Liver (tissue), 9 donors: ENCODE results near the gene WWOX. TPM values are rescaled to one million over a fixed set of nuclear protein-coding genes. Genes with fewer than 3 reads are reported as not detected.

Experiments
- DNase-seq: peaks from one replicate; pipeline ENCODE4 v3.0.0-alpha.2; 2017; ENCODE audit warnings: low spot score
- H3K27ac ChIP-seq, 2 donors: one replicate each; pipeline ENCODE4 v1.7.0; 2013; ENCODE audit warnings: inconsistent platforms in 2 of 2, low read length in 2 of 2, control low read depth in 1 of 2, low read depth in 1 of 2, mild to moderate bottlenecking in 1 of 2
- H3K27me3 ChIP-seq, 4 donors: one replicate each; pipeline versions ENCODE4 v1.6.1 to v1.7.0; 2013; ENCODE audit warnings: low read length in 3 of 4, inconsistent platforms in 1 of 4, mild to moderate bottlenecking in 1 of 4, moderate library complexity in 1 of 4; ENCODE audit not compliant: control insufficient read depth in 4 of 4, insufficient read depth in 4 of 4
- H3K36me3 ChIP-seq, 4 donors: one replicate each; pipeline versions ENCODE4 v1.6.1 to v1.7.0; 2013; ENCODE audit warnings: low read length in 3 of 4, mild to moderate bottlenecking in 3 of 4, low read depth in 1 of 4, moderate library complexity in 1 of 4; ENCODE audit not compliant: control insufficient read depth in 4 of 4, insufficient read depth in 3 of 4
- H3K4me1 ChIP-seq, 4 donors: one replicate each; pipeline versions ENCODE4 v1.6.1 to v1.7.0; 2013; ENCODE audit warnings: low read length in 3 of 4, mild to moderate bottlenecking in 3 of 4, moderate library complexity in 1 of 4; ENCODE audit not compliant: control insufficient read depth in 4 of 4, insufficient read depth in 4 of 4
- H3K4me3 ChIP-seq, 3 donors: one replicate each; pipeline versions ENCODE4 v1.6.1 to v1.7.0; 2013; ENCODE audit warnings: low read length in 3 of 3, control low read depth in 1 of 3, low read depth in 1 of 3, mild to moderate bottlenecking in 1 of 3
- H3K9ac ChIP-seq, 2 donors: one replicate each; pipeline ENCODE4 v1.7.0; 2013; ENCODE audit warnings: low read length in 2 of 2, mild to moderate bottlenecking in 2 of 2, moderate library complexity in 2 of 2, control low read depth in 1 of 2, low read depth in 1 of 2
- H3K9me3 ChIP-seq, 4 donors: one replicate each; pipeline versions ENCODE4 v1.6.1 to v1.7.0; 2013; ENCODE audit warnings: low read length in 3 of 4; ENCODE audit not compliant: control insufficient read depth in 4 of 4
- EGR1 ChIP-seq, 2 donors: IDR thresholded peaks; 2 replicates each; pipeline ENCODE4 v1.6.1; 2016 to 2018; ENCODE audit warnings: antibody characterized with exemption in 2 of 2, low read depth in 2 of 2
- FOXA2 ChIP-seq: IDR thresholded peaks from 2 replicates; pipeline ENCODE4 v1.6.1; 2016; ENCODE audit warnings: antibody characterized with exemption
- GABPA ChIP-seq, 2 donors: IDR thresholded peaks in 1 of 2; conservative IDR thresholded peaks in 1 of 2; 2 replicates each; pipeline ENCODE4 v1.6.1; 2016; ENCODE audit warnings: antibody characterized with exemption in 2 of 2, mild to moderate bottlenecking in 1 of 2, moderate library complexity in 1 of 2
- HNF4G ChIP-seq: IDR thresholded peaks from 2 replicates; pipeline ENCODE4 v1.6.1; 2016; ENCODE audit warnings: antibody characterized with exemption
- JUND ChIP-seq, 2 donors: IDR thresholded peaks; 2 replicates each; pipeline ENCODE4 v1.6.1; 2016; ENCODE audit warnings: antibody characterized with exemption in 2 of 2
- RXRA ChIP-seq, 2 donors: IDR thresholded peaks; 2 replicates each; pipeline ENCODE4 v1.6.1; 2017 to 2018; ENCODE audit warnings: antibody characterized with exemption in 2 of 2, mild to moderate bottlenecking in 1 of 2
- SP1 ChIP-seq: IDR thresholded peaks from 2 replicates; pipeline ENCODE4 v1.6.1; 2018; ENCODE audit warnings: antibody characterized with exemption, mild to moderate bottlenecking
- TAF1 ChIP-seq: conservative IDR thresholded peaks from 2 replicates; pipeline ENCODE4 v1.6.1; 2016; ENCODE audit warnings: antibody characterized with exemption, mild to moderate bottlenecking
- YY1 ChIP-seq: IDR thresholded peaks from 2 replicates; pipeline ENCODE4 v1.6.1; 2016; ENCODE audit warnings: antibody characterized with exemption, mild to moderate bottlenecking
- WGBS: extraction: QIAGEN DNeasy Blood & Tissue Kit; methylation state at CpG from one replicate; pipeline ENCODE4 v1.1.7; 2013; 5-methylcytosine and 5-hydroxymethylcytosine counted together
- polyA plus RNA-seq, 2 donors: library from polyadenylated mRNA; stranded (reverse) in 1 of 2; unstranded in 1 of 2; fragments of 200-250 nt in 1 of 2; fragments of >200 nt in 1 of 2; fragmentation: Nextera tagmentation in 1 of 2; extraction: Ambion mirVana in 1 of 2; gene quantifications; one replicate each; pipeline versions ENCODE4 v1.2.1 to v1.2.3, GENCODE V29; 2013 to 2015
- total RNA-seq, 2 donors: library from RNA; depleted of rRNA; stranded (reverse); fragments of >200 nt; gene quantifications; one replicate each; pipeline ENCODE4 v1.2.3, GENCODE V29; 2014
- TF ChIP-seq, protein P1 (sequence below): fragments of 150-350 bp; IDR thresholded peaks from 2 replicates; pipeline ENCODE4 v1.5.1; 2017; ENCODE audit warnings: improper control_type of control experiment, low read depth, low read length; ENCODE audit not compliant: missing input control
- TF ChIP-seq, protein P2 (sequence below): IDR thresholded peaks from 2 replicates; pipeline ENCODE4 v1.6.1; 2016; ENCODE audit warnings: antibody characterized with exemption
- TF ChIP-seq, protein P3 (sequence below): IDR thresholded peaks from 2 replicates; pipeline ENCODE4 v1.6.1; 2016; ENCODE audit warnings: antibody characterized with exemption
- TF ChIP-seq, protein P4 (sequence below): IDR thresholded peaks from 2 replicates; pipeline ENCODE4 v1.6.1; 2016; ENCODE audit warnings: antibody characterized with exemption, mild to moderate bottlenecking
- donor health status: healthy.
- donor health status: healthy.
- donor health status: healthy.
- donor health status: healthy.
- donor health status: healthy.

Gene WWOX
- total and polyA plus RNA-seq, 4 donors: 9.8 to 46.0 (median 15.3) TPM

DNA sequence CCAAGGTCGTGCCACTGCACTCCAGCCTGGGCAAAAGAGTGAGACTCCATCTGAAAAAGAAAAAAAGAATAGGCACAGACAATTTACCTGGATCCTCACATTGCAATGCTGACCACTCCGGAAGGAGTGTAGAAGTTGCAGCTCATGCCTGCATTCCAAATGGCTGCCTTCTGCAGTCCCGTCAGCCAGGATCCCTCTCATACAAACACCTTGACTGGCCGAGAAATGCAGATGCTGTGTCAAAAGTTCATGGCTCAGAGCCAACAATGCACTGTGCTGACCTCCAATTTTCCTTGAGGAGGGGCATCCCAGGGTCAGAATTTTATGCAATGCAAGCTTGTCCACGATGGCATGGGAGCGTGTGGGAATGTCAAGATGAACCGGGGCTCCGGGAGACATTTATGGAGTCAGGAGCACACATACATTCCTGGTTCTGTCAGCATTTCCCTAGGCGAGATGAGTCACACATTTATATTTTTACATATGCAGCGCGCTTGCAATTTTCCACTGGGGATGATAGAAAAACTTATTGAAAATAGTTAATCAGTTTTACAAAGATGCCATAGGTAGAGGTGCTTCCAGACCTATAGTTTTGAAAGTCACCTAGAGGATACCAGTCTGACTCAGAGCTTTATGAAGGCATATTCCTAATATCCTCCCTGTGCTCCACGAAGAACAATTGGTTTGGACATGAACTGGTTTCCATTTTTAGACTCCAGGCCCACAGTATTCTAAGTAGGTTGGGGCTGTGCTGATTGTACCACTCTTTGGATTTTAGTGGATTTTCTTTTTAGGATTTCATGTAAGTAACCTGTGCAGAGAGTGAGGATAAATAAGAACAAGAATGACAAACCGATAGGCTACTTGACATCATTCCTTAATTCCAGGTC, 886.5 kb downstream of the WWOX start:
- no peak overlapping the region for H3K4me3 ChIP-seq

DNA sequence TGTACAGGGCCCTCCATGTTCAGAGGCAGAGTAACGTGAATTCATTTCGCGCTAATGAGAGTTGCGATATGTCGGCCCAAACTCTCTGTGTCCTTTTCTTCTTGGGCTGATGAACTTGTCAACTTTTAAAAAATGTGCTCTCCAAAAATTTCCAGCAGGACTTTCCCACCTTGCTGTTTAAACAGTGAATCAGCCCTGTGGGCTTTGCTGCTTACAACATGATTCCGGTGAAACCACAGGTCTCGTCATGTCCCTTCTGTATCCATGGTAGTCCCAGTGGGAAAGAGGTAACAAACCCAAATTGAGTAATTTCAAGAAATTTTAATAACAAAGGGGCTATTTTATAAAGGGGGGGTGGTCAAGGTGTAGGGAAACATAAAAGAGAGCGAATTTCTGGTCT, 888.2 kb downstream of the WWOX start:
- no peak for DNase-seq
- Histone ChIP-seq H3K36me3 (no peaks in the 10 kb centered on the region), H3K27ac (no peak overlapping the region), H3K27me3 (no peaks in the 10 kb centered on the region), H3K4me1 (peaks cover 0 to 12% (median 5%) of the 10 kb centered on the region in 4 donors), H3K9me3 (peaks cover 0 to 2% (median 0%) of the 10 kb centered on the region in 4 donors), H3K4me3 (no peak overlapping the region), H3K9ac (no peak overlapping the region)
- TF ChIP-seq TAF1 (no peak), EGR1 (IDR thresholded peaks at IDR 0.05; ENCODE audit: low read depth in 2 of 2) (no peak), JUND (IDR thresholded peaks at IDR 0.05) (no peak), RXRA (IDR thresholded peaks at IDR 0.05) (no peak), HNF4G (no peak), GABPA (IDR thresholded peaks at IDR 0.05 in 1 of 2, conservative IDR thresholded peaks at IDR 0.05 in 1 of 2) (no peak), SP1 (no peak), FOXA2 (no peak)
- TF ChIP-seq, protein P1, sequence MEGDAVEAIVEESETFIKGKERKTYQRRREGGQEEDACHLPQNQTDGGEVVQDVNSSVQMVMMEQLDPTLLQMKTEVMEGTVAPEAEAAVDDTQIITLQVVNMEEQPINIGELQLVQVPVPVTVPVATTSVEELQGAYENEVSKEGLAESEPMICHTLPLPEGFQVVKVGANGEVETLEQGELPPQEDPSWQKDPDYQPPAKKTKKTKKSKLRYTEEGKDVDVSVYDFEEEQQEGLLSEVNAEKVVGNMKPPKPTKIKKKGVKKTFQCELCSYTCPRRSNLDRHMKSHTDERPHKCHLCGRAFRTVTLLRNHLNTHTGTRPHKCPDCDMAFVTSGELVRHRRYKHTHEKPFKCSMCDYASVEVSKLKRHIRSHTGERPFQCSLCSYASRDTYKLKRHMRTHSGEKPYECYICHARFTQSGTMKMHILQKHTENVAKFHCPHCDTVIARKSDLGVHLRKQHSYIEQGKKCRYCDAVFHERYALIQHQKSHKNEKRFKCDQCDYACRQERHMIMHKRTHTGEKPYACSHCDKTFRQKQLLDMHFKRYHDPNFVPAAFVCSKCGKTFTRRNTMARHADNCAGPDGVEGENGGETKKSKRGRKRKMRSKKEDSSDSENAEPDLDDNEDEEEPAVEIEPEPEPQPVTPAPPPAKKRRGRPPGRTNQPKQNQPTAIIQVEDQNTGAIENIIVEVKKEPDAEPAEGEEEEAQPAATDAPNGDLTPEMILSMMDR: no peak
- TF ChIP-seq, protein P2, sequence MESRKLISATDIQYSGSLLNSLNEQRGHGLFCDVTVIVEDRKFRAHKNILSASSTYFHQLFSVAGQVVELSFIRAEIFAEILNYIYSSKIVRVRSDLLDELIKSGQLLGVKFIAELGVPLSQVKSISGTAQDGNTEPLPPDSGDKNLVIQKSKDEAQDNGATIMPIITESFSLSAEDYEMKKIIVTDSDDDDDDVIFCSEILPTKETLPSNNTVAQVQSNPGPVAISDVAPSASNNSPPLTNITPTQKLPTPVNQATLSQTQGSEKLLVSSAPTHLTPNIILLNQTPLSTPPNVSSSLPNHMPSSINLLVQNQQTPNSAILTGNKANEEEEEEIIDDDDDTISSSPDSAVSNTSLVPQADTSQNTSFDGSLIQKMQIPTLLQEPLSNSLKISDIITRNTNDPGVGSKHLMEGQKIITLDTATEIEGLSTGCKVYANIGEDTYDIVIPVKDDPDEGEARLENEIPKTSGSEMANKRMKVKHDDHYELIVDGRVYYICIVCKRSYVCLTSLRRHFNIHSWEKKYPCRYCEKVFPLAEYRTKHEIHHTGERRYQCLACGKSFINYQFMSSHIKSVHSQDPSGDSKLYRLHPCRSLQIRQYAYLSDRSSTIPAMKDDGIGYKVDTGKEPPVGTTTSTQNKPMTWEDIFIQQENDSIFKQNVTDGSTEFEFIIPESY: no peak
- TF ChIP-seq, protein P3, sequence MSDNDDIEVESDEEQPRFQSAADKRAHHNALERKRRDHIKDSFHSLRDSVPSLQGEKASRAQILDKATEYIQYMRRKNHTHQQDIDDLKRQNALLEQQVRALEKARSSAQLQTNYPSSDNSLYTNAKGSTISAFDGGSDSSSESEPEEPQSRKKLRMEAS: no peak
- TF ChIP-seq, protein P4, sequence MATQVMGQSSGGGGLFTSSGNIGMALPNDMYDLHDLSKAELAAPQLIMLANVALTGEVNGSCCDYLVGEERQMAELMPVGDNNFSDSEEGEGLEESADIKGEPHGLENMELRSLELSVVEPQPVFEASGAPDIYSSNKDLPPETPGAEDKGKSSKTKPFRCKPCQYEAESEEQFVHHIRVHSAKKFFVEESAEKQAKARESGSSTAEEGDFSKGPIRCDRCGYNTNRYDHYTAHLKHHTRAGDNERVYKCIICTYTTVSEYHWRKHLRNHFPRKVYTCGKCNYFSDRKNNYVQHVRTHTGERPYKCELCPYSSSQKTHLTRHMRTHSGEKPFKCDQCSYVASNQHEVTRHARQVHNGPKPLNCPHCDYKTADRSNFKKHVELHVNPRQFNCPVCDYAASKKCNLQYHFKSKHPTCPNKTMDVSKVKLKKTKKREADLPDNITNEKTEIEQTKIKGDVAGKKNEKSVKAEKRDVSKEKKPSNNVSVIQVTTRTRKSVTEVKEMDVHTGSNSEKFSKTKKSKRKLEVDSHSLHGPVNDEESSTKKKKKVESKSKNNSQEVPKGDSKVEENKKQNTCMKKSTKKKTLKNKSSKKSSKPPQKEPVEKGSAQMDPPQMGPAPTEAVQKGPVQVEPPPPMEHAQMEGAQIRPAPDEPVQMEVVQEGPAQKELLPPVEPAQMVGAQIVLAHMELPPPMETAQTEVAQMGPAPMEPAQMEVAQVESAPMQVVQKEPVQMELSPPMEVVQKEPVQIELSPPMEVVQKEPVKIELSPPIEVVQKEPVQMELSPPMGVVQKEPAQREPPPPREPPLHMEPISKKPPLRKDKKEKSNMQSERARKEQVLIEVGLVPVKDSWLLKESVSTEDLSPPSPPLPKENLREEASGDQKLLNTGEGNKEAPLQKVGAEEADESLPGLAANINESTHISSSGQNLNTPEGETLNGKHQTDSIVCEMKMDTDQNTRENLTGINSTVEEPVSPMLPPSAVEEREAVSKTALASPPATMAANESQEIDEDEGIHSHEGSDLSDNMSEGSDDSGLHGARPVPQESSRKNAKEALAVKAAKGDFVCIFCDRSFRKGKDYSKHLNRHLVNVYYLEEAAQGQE: no peak
- 85% methylated on average over 8 of the region's 8 CpGs for WGBS

More for the DNA sequence above, 886.5 kb downstream of the WWOX start:
- Histone ChIP-seq H3K9ac (no peak overlapping the region), H3K27ac (no peak overlapping the region), H3K9me3 (peaks cover 0 to 2% (median 0%) of the 10 kb centered on the region in 4 donors), H3K36me3 (no peaks in the 10 kb centered on the region), H3K27me3 (no peaks in the 10 kb centered on the region), H3K4me1 (peaks cover 0 to 12% (median 5%) of the 10 kb centered on the region in 4 donors)
- TF ChIP-seq YY1: no peak
- no peak for DNase-seq
- WGBS: 87% methylated on average over 13 of the region's 13 CpGs
